Uterus (tissue), 2 donors: ENCODE results near the gene MYO15A.

Experiments
- POLR2A ChIP-seq, 2 donors: fragments of 450-650 bp; IDR thresholded peaks; one replicate each; pipeline ENCODE4 v1.6.1; 2016; ENCODE audit warnings: antibody characterized with exemption in 2 of 2, mild to moderate bottlenecking in 1 of 2, moderate library complexity in 1 of 2
- TF ChIP-seq, protein P1 (sequence below), 4 experiments: fragments of 200-600 bp in 2 of 4; fragments of 450-650 bp in 2 of 4; sonication (generic) in 2 of 4; IDR thresholded peaks; one replicate each; pipeline ENCODE4 v1.5.1; 2016 to 2019; ENCODE audit warnings: antibody characterized with exemption in 4 of 4, mild to moderate bottlenecking in 2 of 4, moderate library complexity in 1 of 4

DNA sequence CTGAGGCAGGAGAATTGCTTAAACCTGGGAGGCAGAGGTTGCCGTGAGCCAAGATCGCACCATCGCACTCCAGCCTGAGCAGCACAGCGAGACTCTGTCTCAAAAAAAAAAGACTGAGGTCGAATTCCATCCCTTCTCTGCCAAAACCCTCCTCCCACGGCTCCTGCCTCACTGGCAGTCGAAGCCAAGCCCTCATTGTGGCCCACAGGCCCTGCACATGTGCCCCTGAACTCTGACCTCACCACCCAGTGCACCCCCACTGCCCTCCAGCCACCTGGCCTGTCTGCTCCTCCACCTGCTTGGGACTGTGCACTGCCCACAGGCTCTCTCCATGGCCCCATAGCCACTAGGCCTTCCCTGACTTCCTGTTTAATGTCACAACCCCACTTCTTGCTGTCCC is 7.0 kb downstream of the MYO15A start:
- TF ChIP-seq, protein P1, sequence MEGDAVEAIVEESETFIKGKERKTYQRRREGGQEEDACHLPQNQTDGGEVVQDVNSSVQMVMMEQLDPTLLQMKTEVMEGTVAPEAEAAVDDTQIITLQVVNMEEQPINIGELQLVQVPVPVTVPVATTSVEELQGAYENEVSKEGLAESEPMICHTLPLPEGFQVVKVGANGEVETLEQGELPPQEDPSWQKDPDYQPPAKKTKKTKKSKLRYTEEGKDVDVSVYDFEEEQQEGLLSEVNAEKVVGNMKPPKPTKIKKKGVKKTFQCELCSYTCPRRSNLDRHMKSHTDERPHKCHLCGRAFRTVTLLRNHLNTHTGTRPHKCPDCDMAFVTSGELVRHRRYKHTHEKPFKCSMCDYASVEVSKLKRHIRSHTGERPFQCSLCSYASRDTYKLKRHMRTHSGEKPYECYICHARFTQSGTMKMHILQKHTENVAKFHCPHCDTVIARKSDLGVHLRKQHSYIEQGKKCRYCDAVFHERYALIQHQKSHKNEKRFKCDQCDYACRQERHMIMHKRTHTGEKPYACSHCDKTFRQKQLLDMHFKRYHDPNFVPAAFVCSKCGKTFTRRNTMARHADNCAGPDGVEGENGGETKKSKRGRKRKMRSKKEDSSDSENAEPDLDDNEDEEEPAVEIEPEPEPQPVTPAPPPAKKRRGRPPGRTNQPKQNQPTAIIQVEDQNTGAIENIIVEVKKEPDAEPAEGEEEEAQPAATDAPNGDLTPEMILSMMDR (IDR thresholded peaks at IDR 0.05), result no peak
- no peak for TF ChIP-seq POLR2A (IDR thresholded peaks at IDR 0.05)
